ENCODE measurements around the gene ADAP1.
A peak's percentile ranks its signal among the peaks of the same experiment; 100 is the strongest.
"Not testable (repeated sequence)": the region's sequence is repeated elsewhere in the genome, so short reads cannot be mapped to it uniquely, and the experiment has no call there.

The ADAP1 gene

GRCh38 chr7:876972-877311 lies 77.5 kb downstream of the ADAP1 start:
- peak overlapping the region; percentile 76 for H3K4me3 ChIP-seq (ENCODE audit: low read length)
- peak; percentile 39 for DNase-seq (ENCODE audit: low read depth)
- TF ChIP-seq CTCF (IDR thresholded peaks at IDR 0.05; ENCODE audit: insufficient read depth, low read depth, low read length, missing control alignments): no peak

- H3K4me3 ChIP-seq (ENCODE audit: low read length): peak within 1 kb of the TSS; percentile 76
- TF ChIP-seq CTCF (IDR thresholded peaks at IDR 0.05; ENCODE audit: insufficient read depth, low read depth, low read length, missing control alignments): no peak
- DNase-seq (ENCODE audit: low read depth): peak; percentile 96
Measured at GRCh38 chr7:876077-876971, 78.2 kb downstream of the ADAP1 start, which contains the start of gene GET4. Gene GET4 (plus strand): TSS chr7:876554. CDS start chr7:876646, 92 bp downstream.

DNA sequence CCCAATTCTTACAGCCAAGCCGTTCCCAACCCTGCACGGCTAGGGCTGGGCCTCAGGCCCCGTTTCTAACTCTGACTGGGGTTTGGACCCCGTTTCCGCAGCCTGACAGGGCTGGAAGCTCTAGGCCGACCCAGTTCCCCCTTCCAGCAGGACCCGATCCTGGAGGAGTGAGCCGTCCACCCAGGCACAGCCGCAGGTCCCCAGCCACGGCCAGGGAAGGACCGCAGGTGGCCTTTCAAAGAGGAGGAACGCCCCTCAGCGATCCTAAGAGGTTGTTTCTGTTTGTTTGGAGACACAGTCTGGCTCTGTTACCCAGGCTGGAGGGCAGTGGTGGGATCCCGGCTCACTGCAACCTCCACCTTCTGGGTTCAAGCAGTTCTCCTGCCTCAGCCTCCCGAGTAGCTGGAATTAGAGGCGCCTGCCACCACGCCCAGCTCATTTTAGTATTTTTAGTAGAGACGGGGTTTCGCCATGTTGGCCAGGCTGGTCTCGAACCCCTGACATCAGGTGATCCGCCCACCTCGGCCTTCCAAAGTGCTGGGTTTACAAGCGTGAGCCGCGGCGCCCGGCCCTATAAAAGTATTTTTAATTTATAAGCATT lies 78.9 kb downstream of the ADAP1 start:
- peak overlapping the region; percentile 30 for H3K4me3 ChIP-seq (ENCODE audit: low read length)
- DNase-seq (ENCODE audit: low read depth): no peak
- TF ChIP-seq CTCF (IDR thresholded peaks at IDR 0.05; ENCODE audit: insufficient read depth, low read depth, low read length, missing control alignments): no peak

DNA sequence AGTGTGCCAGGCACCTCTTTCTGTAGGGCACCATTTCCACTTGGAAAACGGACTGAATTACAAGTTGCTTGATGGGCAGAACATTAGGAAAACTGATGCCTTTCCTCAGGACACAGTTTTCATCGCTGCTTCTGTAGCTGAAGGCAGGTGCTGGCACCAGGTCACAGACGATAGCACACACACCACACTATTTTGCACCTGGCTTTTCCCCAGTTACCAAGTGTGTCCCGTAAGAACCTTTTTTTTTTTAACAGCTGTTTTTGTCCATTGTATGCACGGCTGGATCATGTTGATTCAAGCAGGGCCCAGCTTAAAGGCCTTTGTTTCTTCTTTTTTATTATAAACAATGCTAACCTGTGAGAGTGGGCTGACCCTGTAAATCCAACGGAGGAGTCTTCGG lies 79.4 kb downstream of the ADAP1 start:
- no peak for DNase-seq (ENCODE audit: low read depth)
- TF ChIP-seq CTCF (IDR thresholded peaks at IDR 0.05; ENCODE audit: insufficient read depth, low read depth, low read length, missing control alignments): no peak
- no peak overlapping the region for H3K4me3 ChIP-seq (ENCODE audit: low read length)

DNA sequence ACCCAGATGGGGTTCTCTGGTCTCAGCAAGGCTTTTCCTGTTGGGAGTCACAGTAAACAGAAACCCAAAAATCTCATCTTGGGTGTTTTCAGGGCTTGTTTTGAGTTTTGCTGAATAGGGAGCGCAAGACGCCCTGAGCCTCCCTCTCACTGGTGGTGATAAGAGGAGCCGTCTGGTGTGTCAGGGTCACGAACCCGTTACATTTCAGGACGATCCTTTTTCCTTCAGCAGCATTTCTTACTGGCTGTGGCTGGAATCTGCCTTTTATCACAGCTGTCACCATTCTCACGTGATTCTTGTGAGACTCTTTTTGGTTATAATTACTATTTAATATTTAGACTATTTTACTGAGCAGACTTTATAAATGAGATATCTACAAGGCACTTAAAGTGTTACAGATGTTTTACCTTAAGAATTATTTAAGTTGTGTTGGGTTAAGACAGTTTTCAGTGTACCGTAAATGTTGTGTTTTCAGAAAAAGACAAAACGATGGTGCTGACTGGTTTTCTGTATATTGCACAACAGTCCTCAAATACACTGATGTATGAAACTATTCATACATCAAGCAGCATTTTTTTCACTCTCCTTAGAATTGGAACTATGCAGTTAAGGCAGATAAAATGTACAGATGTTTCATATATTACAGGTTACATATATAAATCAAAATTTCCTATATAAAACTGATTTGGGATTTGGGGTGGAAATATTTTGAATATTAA lies 80.3 kb downstream of the ADAP1 start:
- no peak for DNase-seq (ENCODE audit: low read depth)
- no peak for TF ChIP-seq CTCF (IDR thresholded peaks at IDR 0.05; ENCODE audit: insufficient read depth, low read depth, low read length, missing control alignments)
- H3K4me3 ChIP-seq (ENCODE audit: low read length): no peak overlapping the region

DNA sequence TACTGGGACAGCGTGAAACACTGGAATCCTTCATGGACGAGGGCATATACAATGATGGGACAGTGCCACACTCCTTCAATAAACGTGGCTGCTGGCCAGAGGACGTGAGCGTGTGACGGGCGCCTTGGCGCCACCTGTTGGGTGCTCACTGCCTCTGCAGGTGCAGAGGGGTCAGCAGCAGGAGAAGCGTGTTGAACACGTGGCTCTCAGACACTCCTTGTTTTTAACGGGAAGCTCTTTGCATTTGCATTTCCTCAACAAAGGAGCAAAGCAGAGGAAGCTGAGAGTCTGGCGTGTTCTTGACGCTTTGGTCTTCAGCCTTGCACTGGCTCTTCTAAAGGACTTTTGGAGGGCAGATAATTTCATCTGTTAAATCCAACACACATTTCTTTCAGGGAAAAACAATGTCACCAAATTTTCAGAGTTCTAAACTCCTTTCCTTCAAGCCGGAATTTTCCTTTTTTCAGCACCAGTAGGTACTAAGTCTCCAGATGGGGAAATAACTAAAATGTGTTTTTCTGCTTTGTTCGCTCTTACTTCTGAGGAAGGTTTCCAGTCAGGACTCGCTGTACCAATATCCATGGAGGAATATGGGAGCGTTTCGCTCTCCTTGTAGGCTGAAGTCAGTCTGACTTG lies 81.0 kb downstream of the ADAP1 start:
- DNase-seq (ENCODE audit: low read depth): peak; percentile 86
- H3K4me3 ChIP-seq (ENCODE audit: low read length): no peak overlapping the region

GRCh38 chr7:872685-873084 lies 81.8 kb downstream of the ADAP1 start:
- not testable (repeated sequence) for H3K4me3 ChIP-seq (ENCODE audit: low read length); DNase-seq (ENCODE audit: low read depth)

More for the DNA sequence above, 81.0 kb downstream of the ADAP1 start:
- TF ChIP-seq CTCF (IDR thresholded peaks at IDR 0.05; ENCODE audit: insufficient read depth, low read depth, low read length, missing control alignments): peak; percentile 100

All from epithelial cell of esophagus (primary cell).